Muscle of leg (tissue), 11 donors: ENCODE data around the gene NDOR1. TPM values are rescaled to one million over a fixed set of nuclear protein-coding genes. Genes with fewer than 3 reads are reported as not detected.

Experiments
- DNase-seq: peaks from one replicate; pipeline ENCODE4 v3.0.0; 2013
- H3K27ac ChIP-seq: one replicate; pipeline ENCODE4 v1.5.1; 2013; ENCODE audit warnings: mild to moderate bottlenecking, low read length, control low read depth
- H3K27me3 ChIP-seq: one replicate; pipeline ENCODE4 v1.6.1; 2013; ENCODE audit warnings: low read length; ENCODE audit not compliant: control insufficient read depth, insufficient read depth
- H3K36me3 ChIP-seq: one replicate; pipeline ENCODE4 v1.6.1; 2013; ENCODE audit warnings: low read length; ENCODE audit not compliant: control insufficient read depth, insufficient read depth
- H3K4me1 ChIP-seq: one replicate; pipeline ENCODE4 v1.6.1; 2013; ENCODE audit warnings: low read length; ENCODE audit not compliant: control insufficient read depth, insufficient read depth
- H3K4me3 ChIP-seq: one replicate; pipeline ENCODE4 v1.5.1; 2013; ENCODE audit warnings: low read length, control low read depth
- H3K9me3 ChIP-seq: replicated peaks from 2 replicates; pipeline ENCODE4 v1.6.1; 2013; ENCODE audit warnings: low read depth, low read length; ENCODE audit not compliant: control insufficient read depth
- WGBS: methylation state at CpG from one replicate; pipeline ENCODE4 v1.1.5; 2013; ENCODE audit warnings: missing lambda C conversion rate; ENCODE audit not compliant: insufficient coverage; 5-methylcytosine and 5-hydroxymethylcytosine counted together
- polyA plus RNA-seq, 8 donors: library from polyadenylated mRNA; unstranded; fragments of 120-200 nt; gene quantifications; one replicate each; pipeline versions ENCODE4 v1.2.1 to v1.2.3, GENCODE V29; 2013; ENCODE audit warnings: inconsistent platforms in 1 of 8, low replicate concordance in 1 of 8; ENCODE audit not compliant: insufficient read length in 8 of 8, insufficient read depth in 1 of 8
- total RNA-seq: library from RNA; stranded (reverse); fragments of 120-200 nt; gene quantifications from one replicate; pipeline ENCODE4 v1.2.4, GENCODE V29; 2013

Gene NDOR1
- total and polyA plus RNA-seq, 9 donors = 3.1 to 10.8 (median 8.0) TPM

- peak overlapping the region; percentile 40 for H3K27ac ChIP-seq
- DNase-seq = no peak
- H3K4me1 ChIP-seq = peaks cover 53% of the 10 kb centered on the region
- no peaks in the 10 kb centered on the region for H3K9me3 ChIP-seq
- peaks cover 19% of the 10 kb centered on the region for H3K36me3 ChIP-seq
- no peak overlapping the region for H3K4me3 ChIP-seq
- WGBS = 41% methylated on average over 17 of the region's 20 CpGs
- H3K27me3 ChIP-seq = no peaks in the 10 kb centered on the region
These were observed 41.8 kb downstream of the NDOR1 start for GRCh38 chr9:137247135-137247915.

- DNase-seq = no peak
- no peaks in the 10 kb centered on the region for H3K9me3 ChIP-seq
- H3K27ac ChIP-seq = peak overlapping the region; percentile 40
- 60% methylated on average over 2 of the region's 6 CpGs for WGBS
- H3K4me3 ChIP-seq = no peak overlapping the region
- peaks cover 14% of the 10 kb centered on the region for H3K36me3 ChIP-seq
- H3K27me3 ChIP-seq = no peaks in the 10 kb centered on the region
- peaks cover 48% of the 10 kb centered on the region for H3K4me1 ChIP-seq
These were observed 42.3 kb downstream of the NDOR1 start for GRCh38 chr9:137247916-137248175.

- Histone ChIP-seq H3K27me3 (no peaks in the 10 kb centered on the region), H3K4me1 (peaks cover 35% of the 10 kb centered on the region), H3K4me3 (no peak overlapping the region), H3K9me3 (no peaks in the 10 kb centered on the region), H3K36me3 (no peaks in the 10 kb centered on the region), H3K27ac (no peak overlapping the region)
- WGBS = 59% methylated on average over 13 of the region's 18 CpGs
- no peak for DNase-seq
These were observed 45.1 kb downstream of the NDOR1 start for GRCh38 chr9:137250329-137251193.

- H3K27me3 ChIP-seq = no peaks in the 10 kb centered on the region
- 53% methylated on average over 4 of the region's 4 CpGs for WGBS
- no peak within 1 kb of the TSS for H3K27ac ChIP-seq
- no peak within 1 kb of the TSS for H3K4me3 ChIP-seq
- H3K4me1 ChIP-seq = peaks cover 39% of the 10 kb centered on the region
- no peaks in the 10 kb centered on the region for H3K9me3 ChIP-seq
- no peak for DNase-seq
- H3K36me3 ChIP-seq = peaks cover under 1% of the 10 kb centered on the region
These were observed 45.6 kb downstream of the NDOR1 start, which contains the start of gene STPG3 for GRCh38 chr9:137251194-137251461. TSS of gene STPG3 (plus strand) at chr9:137251286. CDS start at chr9:137251287, 1 bp downstream.

GRCh38 chr9:137251490-137252268, 46.2 kb downstream of the NDOR1 start:
- DNase-seq = no peak
- Histone ChIP-seq H3K36me3 (peaks cover 6% of the 10 kb centered on the region), H3K27ac (no peak overlapping the region), H3K27me3 (no peaks in the 10 kb centered on the region), H3K4me1 (peaks cover 42% of the 10 kb centered on the region), H3K4me3 (no peak overlapping the region), H3K9me3 (no peaks in the 10 kb centered on the region)
- 82% methylated on average over 13 of the region's 22 CpGs for WGBS

GRCh38 chr9:137252555-137253506, 47.3 kb downstream of the NDOR1 start:
- no peaks in the 10 kb centered on the region for H3K27me3 ChIP-seq
- H3K9me3 ChIP-seq = no peaks in the 10 kb centered on the region
- H3K36me3 ChIP-seq = peaks cover 12% of the 10 kb centered on the region
- whole genome bisulfite sequencing = 65% methylated on average over 25 of the region's 35 CpGs
- no peak overlapping the region for H3K4me3 ChIP-seq
- H3K4me1 ChIP-seq = peaks cover 34% of the 10 kb centered on the region
- H3K27ac ChIP-seq = no peak overlapping the region
- DNase-seq = no peak

GRCh38 chr9:137253717-137254623, 48.5 kb downstream of the NDOR1 start:
- peak overlapping the region; percentile 80 for H3K4me3 ChIP-seq
- peaks cover 15% of the 10 kb centered on the region for H3K36me3 ChIP-seq
- no peak for DNase-seq
- peaks cover 32% of the 10 kb centered on the region for H3K4me1 ChIP-seq
- H3K9me3 ChIP-seq = no peaks in the 10 kb centered on the region
- H3K27me3 ChIP-seq = no peaks in the 10 kb centered on the region
- H3K27ac ChIP-seq = no peak overlapping the region
- 46% methylated on average over 21 of the region's 21 CpGs for WGBS

GRCh38 chr9:137254624-137255447, 49.3 kb downstream of the NDOR1 start, which contains the start of gene NELFB:
TSS of gene NELFB (plus strand) at chr9:137255327.
- H3K4me1 ChIP-seq = peaks cover 32% of the 10 kb centered on the region
- H3K9me3 ChIP-seq = no peaks in the 10 kb centered on the region
- no peaks in the 10 kb centered on the region for H3K27me3 ChIP-seq
- H3K4me3 ChIP-seq = peak within 1 kb of the TSS; percentile 95
- under 1% methylated on average over 100 of the region's 105 CpGs for WGBS
- H3K27ac ChIP-seq = peak within 1 kb of the TSS; percentile 82
- peak; percentile 96 for DNase-seq
- peaks cover 19% of the 10 kb centered on the region for H3K36me3 ChIP-seq
